Body of pancreas (tissue), 4 donors: ENCODE measurements around the gene GSTO2.

Experiments used
- POLR2A ChIP-seq, 3 donors: fragments of 450-650 bp; IDR thresholded peaks; one replicate each; pipeline ENCODE4 v1.6.1; 2016; ENCODE audit warnings: antibody characterized with exemption in 3 of 3, mild to moderate bottlenecking in 2 of 3
- TF ChIP-seq, protein P1 (sequence below), 7 experiments: fragments of 450-650 bp in 4 of 7; fragments of 200-600 bp in 3 of 7; sonication (generic) in 3 of 7; IDR thresholded peaks; one replicate each; pipeline ENCODE4 v1.5.1; 2016 to 2019; ENCODE audit warnings: antibody characterized with exemption in 7 of 7

DNA sequence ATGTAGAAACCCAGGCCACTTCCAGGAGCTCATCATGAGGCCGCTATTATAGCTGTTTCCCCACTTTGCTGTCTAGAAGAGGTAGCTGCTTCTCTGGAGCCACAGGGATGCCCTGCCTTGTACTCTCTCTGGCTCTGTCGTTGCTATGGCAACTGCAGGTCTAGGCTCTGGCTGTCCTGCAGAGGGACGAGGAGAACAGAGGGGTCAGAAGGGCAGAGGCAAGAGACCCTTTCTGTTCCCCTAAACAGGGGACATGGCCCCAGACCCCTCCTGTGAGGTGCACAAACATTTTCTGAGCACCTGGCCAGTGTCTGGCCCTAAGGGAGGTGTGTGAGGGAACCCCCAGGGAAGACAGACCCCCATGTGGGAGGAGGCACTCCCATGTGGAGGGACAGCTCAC, 37.9 kb downstream of the GSTO2 start:
- TF ChIP-seq, protein P1, sequence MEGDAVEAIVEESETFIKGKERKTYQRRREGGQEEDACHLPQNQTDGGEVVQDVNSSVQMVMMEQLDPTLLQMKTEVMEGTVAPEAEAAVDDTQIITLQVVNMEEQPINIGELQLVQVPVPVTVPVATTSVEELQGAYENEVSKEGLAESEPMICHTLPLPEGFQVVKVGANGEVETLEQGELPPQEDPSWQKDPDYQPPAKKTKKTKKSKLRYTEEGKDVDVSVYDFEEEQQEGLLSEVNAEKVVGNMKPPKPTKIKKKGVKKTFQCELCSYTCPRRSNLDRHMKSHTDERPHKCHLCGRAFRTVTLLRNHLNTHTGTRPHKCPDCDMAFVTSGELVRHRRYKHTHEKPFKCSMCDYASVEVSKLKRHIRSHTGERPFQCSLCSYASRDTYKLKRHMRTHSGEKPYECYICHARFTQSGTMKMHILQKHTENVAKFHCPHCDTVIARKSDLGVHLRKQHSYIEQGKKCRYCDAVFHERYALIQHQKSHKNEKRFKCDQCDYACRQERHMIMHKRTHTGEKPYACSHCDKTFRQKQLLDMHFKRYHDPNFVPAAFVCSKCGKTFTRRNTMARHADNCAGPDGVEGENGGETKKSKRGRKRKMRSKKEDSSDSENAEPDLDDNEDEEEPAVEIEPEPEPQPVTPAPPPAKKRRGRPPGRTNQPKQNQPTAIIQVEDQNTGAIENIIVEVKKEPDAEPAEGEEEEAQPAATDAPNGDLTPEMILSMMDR (IDR thresholded peaks at IDR 0.05): no peak
- TF ChIP-seq POLR2A (IDR thresholded peaks at IDR 0.05): no peak
